Measurements from ENCODE around the gene RHBDD3.

GRCh38 chr22:29251981-29252911, 15.5 kb downstream of the RHBDD3 start:
- no peak for TF ChIP-seq CTCF (IDR thresholded peaks at IDR 0.05)
- TF ChIP-seq POLR2A (IDR thresholded peaks at IDR 0.05), result no peak
